DMS79 treated with DMSO at 0.1 percent for 48 hours (cell line): ENCODE measurements around the gene LRRC31.

Experiments
- DNase-seq: peaks from one replicate; lab custom pipeline; 2025; lab: John Stamatoyannopoulos, UW

Gene LRRC31

DNA sequence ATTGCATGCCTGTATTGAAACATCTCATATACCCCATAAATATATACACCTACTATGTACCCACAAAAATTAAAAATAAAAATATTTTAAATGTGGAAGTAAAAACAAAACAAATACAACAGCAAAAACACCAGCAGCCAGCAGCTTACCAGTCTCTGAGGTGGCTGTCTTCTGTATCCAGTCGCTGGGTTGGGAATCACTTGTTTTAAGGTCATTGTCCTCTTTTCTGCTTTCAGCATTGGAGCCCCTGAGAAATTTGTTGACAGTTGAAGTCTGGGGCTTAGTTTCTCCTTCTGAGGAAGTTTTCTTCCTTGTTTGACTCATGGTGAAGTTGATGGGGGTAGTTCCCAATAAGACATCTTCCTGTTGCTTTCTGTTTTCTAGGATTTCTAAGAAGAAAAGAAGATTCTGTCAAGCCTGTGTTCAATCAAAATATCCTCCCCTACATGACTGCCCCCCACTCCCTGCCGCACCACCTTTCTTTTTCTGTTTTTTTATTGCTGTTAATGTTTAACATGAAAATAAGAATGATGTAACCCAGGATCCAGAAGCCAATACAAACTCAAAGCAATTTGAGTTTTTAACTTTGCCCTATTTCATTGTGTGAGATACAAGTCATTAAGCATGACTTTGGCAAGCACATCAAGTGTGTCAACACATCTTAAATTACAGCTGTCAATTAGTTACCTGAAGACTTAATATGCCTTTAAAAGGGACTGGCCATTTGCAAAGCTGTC, at the start of gene LRRC31:
Gene LRRC31, minus strand, starts transcription at position 452 of the 737 bp plus-strand sequence. Its CDS starts 128 bp downstream, at position 324.
- peak; percentile 73 for DNase-seq

DNA sequence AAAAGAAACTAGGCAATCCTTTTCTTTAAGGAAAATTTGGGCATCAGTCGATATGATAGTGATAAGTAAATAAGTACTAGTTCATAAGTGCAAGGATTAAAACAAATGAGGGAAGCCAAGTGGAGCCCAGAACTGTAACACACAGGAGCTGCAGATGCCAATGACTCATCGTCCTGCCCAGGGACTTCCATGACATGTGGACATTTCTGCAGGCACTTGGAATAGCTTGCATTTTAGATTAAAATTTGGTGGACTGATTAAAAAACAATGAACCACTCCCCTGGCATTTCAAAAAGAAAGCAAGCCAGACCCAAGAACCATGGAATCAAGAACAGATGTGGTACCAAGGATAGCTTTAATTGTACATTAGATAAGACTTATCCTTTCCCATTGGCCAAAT, 44.6 kb upstream of the LRRC31 start:
- no peak for DNase-seq

DNA sequence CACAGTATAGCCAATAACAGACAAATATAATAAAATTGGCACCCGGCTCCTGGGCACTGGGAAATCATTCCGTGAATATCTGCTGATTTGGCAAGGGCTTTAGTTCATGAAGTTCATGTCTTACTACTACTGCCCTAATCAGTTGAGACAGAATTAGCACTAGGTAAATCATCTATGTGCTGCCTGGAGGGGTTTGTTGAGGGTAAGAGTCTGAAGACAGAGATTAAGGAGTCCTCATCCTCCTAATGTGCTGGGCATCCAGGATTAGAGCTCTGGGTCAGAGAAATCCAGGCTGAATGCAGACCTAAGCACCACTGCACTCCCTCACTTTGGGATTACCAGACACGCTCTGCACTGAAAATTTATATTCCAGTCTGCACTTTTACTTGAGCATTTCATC, 43.6 kb upstream of the LRRC31 start:
- DNase-seq: no peak

DNA sequence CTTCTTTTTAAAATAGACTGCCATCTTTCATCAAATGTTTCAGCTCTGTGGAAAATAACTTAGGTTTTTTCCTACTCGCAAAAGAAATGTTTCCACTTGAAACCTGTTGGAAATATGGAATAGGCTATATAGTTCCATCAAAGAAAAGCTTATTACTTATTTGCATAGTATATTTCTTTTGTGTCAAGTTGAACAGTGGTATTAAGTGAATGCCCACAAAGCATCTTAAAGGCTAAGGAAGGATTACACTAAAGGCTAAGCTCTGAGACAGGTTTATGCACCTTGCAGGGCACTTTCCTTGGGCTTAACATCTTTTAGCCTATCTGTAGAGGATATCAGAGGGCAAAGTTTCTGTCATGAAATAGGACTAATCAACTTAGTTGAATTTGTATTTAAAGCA, 41.5 kb upstream of the LRRC31 start, which contains the start of gene SAMD7:
Gene SAMD7, plus strand, starts transcription at position 301 of the 400 bp plus-strand sequence. CDS start 7,927 bp downstream, outside the sequence.
- no peak for DNase-seq

- DNase-seq: no peak
Measured at GRCh38 chr3:169907944-169908343, 38.2 kb upstream of the LRRC31 start.

DNA sequence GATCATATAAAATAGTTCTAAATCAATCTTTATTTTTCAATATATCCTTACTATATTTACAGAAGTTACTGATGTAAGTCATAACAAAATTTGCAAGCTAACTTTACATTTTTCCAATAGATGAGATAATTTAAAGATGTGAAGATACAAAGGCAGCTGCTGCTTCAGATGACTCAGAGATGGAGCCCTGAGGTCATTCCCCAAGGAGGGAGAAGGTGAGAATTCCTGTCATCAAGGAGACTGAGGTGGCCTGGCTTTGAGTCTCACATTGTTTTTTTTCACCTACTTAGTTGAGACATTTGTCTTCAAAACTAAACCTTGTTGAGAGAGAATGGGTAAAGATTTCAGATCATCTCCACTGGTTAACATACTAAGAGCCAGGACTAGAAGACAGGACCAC, 37.7 kb upstream of the LRRC31 start:
- no peak for DNase-seq

- no peak for DNase-seq
Measured at GRCh38 chr3:169905404-169905803, 35.7 kb upstream of the LRRC31 start.

DNA sequence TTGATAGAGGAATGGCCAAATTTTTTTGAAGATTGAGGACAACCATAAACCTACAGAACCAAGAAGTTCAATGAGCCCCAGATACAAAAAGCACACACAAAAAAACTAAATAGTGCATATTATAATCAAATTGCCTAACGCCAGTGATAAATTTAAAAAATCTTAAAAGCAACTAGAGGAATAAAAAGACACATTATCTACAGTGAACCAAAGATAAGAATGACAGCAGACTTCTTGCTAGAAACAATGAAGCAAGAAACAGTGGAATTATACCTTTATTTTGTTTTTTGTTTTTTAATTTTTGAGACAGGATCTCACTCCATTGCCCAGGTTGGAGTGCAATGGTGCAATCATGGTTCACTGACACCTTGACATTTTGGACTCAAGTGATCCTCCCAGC, 31.7 kb upstream of the LRRC31 start:
- DNase-seq: peak; percentile 3

GRCh38 chr3:169897284-169897683, 27.5 kb upstream of the LRRC31 start:
- DNase-seq: no peak

DNA sequence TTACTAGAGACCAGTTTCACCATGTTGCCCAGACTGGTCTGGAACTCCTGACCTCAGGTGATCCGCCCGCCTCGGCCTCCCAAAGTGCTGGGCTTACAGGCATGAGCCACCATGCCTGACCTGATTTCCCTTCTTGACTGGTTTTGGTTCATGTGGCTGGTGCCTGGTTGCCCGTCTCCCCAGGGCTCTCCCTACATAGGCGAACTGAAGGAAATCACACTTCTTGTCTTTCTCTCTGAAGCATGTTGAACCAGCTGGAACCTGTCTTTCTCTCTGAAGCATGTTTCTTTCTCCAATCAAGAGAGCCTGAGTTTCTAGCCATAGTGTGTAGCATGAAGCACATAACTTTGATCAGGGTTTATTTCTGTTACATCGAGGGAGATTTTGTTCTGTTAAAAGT, 25.3 kb upstream of the LRRC31 start:
- DNase-seq: no peak

DNA sequence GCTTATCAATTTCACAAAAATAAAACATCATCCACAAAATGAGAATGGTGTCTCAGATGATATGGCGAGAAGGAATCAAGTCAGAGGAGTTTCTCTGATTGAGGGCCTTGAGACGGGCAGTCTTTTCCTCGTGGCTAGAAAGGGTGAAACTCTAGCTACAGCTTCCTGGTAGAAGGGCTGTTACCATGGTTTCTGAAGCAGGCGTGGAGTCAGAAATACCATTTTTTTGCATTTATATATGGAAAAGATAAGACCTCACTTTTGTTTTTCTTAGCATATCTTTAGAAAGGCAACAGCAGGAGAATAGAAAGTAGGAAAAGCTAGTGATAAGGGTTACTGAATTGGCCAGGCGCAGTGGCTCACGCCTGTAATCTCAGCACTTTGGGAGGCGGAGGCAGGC, 24.4 kb upstream of the LRRC31 start:
- DNase-seq: no peak

GRCh38 chr3:169891886-169892285, 22.2 kb upstream of the LRRC31 start:
- DNase-seq: no peak

GRCh38 chr3:169886671-169887070, 16.9 kb upstream of the LRRC31 start:
- no peak for DNase-seq

DNA sequence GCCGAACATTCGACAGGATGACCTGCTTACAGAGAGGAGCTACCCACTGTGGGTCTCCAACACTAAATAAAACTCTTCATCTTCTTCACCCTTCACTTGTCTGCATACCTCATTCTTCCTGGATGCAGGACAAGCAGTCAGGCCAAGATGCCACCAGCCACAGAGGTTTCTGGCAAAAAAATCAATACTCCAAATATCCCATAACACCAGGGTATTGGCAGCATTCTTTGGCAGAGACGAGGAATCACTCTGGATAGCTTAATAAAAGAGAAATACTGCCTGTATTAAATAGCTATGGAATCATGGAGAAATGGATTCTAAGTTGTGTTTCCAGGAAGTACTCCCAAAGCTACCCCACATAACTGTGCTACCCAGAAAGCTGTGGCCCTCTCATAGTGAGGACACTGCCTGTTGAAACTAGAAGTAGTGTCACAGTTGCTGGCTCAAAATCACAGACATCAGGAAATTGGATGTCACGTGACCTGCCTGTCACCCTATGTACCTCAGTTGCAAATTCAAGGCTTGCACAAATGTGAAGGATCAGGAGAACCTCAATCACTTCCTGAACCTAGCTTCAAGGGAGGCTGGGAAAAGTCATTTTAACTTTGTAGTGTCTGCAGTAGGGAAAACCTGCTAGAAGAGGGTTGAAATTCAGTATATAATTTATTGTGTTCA, 11.0 kb upstream of the LRRC31 start:
- no peak for DNase-seq

GRCh38 chr3:169879845-169880575, 10.3 kb upstream of the LRRC31 start:
- DNase-seq: no peak

GRCh38 chr3:169879013-169879557, 9.3 kb upstream of the LRRC31 start:
- no peak for DNase-seq

GRCh38 chr3:169871129-169871886, 1.6 kb upstream of the LRRC31 start:
- DNase-seq: no peak

- no peak for DNase-seq
Measured at GRCh38 chr3:169868369-169868768, 1.4 kb downstream of the LRRC31 start.

DNA sequence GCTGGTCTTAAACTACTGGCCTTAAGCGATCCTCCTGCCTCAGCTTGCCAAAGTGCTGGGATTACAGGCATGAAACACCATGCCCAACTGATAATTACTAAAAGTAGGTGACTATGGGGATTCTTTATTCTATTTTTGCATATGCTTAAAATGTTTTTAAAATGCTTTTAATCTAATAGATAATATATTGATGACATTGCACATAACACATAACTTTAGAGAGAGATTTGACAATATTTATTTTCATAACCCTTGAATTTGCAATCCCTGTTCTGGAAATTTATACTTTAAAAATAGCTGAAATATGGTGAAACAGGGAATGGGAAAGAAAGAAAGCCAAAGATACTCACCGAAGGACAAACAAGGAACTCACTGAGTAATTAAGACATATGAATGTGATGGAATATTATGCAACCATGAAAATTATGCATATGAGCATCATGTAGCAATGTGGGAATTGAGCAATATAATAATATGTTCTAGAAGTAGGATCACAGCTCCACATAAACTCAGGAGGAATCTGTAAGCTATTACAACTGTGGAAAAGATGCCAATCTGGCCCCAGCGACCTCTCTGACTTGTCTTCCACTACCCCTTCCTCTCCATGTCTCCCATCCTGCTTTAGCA, 2.0 kb downstream of the LRRC31 start:
- no peak for DNase-seq

GRCh38 chr3:169865176-169865767, 4.5 kb downstream of the LRRC31 start:
- peak; percentile 34 for DNase-seq

DNA sequence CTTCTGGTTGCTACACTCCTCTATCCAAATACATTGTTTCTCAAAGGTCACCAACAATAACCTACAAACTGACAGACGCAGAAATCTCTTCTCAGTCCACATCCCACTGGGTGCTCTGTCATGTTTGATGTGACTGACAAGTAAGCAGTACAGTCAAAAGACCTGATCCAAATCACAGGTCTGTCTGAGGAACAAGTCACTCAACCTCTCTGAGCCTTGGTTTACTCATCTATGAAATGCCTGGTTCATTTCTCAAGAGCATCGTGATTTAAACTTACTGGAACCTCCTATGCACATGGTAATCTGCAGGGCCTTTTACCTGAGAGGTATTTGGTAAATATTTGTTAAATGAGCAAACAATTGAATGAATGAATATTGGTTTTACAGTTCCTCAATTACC, 5.5 kb downstream of the LRRC31 start:
- no peak for DNase-seq
